HCT116 (cell line): ENCODE measurements around the gene BBS7.

ENCODE experiments used
- EGR1 ChIP-seq: IDR thresholded peaks from 2 replicates; pipeline ENCODE4 v1.6.1; 2012; ENCODE audit warnings: low read depth
- POLR2A ChIP-seq: IDR thresholded peaks from 2 replicates; pipeline ENCODE4 v1.7.0; 2011; ENCODE audit warnings: borderline replicate concordance; ENCODE audit not compliant: insufficient read depth, insufficient read length; ENCODE audit errors: extremely low read depth
- TF ChIP-seq, protein P1 (sequence below), 3 experiments: fragments of 200-600 bp in 1 of 3; sonication (generic) in 1 of 3; IDR thresholded peaks in 2 of 3; conservative IDR thresholded peaks in 1 of 3; 2 replicates each; pipeline ENCODE4 v1.5.1; 2012 to 2017; ENCODE audit warnings: low read depth in 2 of 3, low read length in 2 of 3, antibody characterized with exemption in 1 of 3, borderline replicate concordance in 1 of 3, control low read depth in 1 of 3, mild to moderate bottlenecking in 1 of 3, mixed read lengths in 1 of 3, mixed run types in 1 of 3, moderate library complexity in 1 of 3; ENCODE audit not compliant: insufficient read depth in 1 of 3

DNA sequence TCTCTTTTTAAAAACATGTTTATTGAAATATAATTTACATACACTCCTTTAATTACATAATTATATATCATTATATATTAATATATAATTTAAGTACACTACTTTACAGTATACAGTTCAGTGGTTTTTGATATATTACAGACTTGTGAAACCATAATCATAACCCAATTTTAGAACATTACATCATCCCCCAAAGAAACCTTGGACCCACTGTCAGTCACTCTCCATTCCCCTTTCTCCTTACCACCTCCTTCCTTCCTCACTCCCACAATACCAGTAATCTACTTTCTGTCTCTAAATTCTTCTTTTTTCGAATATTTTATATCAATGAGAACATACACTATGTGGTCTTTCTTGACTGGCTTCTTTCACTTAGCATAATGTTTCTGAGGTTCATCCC lies 87.1 kb downstream of the BBS7 start:
- TF ChIP-seq, protein P1, sequence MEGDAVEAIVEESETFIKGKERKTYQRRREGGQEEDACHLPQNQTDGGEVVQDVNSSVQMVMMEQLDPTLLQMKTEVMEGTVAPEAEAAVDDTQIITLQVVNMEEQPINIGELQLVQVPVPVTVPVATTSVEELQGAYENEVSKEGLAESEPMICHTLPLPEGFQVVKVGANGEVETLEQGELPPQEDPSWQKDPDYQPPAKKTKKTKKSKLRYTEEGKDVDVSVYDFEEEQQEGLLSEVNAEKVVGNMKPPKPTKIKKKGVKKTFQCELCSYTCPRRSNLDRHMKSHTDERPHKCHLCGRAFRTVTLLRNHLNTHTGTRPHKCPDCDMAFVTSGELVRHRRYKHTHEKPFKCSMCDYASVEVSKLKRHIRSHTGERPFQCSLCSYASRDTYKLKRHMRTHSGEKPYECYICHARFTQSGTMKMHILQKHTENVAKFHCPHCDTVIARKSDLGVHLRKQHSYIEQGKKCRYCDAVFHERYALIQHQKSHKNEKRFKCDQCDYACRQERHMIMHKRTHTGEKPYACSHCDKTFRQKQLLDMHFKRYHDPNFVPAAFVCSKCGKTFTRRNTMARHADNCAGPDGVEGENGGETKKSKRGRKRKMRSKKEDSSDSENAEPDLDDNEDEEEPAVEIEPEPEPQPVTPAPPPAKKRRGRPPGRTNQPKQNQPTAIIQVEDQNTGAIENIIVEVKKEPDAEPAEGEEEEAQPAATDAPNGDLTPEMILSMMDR (IDR thresholded peaks at IDR 0.05 in 2 of 3, conservative IDR thresholded peaks at IDR 0.05 in 1 of 3; ENCODE audit: borderline replicate concordance in 1 of 3, insufficient read depth in 1 of 3, low read depth in 2 of 3, low read length in 2 of 3), result no peak
- no peak for TF ChIP-seq POLR2A
- TF ChIP-seq EGR1, result no peak
